K562 (cell line): Measurements from ENCODE around the gene SGSH. TPM values are rescaled to one million over a fixed set of nuclear protein-coding genes. Genes with fewer than 3 reads are reported as not detected.
A peak's percentile ranks its signal among the peaks of the same experiment; 100 is the strongest.
"Not testable (repeated sequence)": the region's sequence is repeated elsewhere in the genome, so short reads cannot be mapped to it uniquely, and the experiment has no call there.

Source experiments
- ATAC-seq: fragments of 200-7000 bp; cut with Tn5 transposase; 3 replicates; pipeline ENCODE4 v1.9.1; 2020; ENCODE audit warnings: moderate library complexity
- BruUV-seq: library from RNA; stranded (reverse); fragments of 400-500 nt; replicated peaks from 2 replicates; lab custom pipeline; 2021; lab: Mats Ljungman, UMichigan
- CTCF ChIA-PET: fragments of 300-600 bp; formaldehyde crosslinking; extraction: SDS; loops from one replicate; lab custom pipeline; 2021; ENCODE audit warnings: low intra/inter-chr PET ratio; lab: Yijun Ruan, JAX
- POLR2A ChIA-PET: fragments of 300-600, 350-650 bp; sonication (Branson Sonifier 250); formaldehyde crosslinking; extraction: SDS; loops from one replicate; lab custom pipeline; 2021; ENCODE audit warnings: antibody characterized with exemption, inconsistent platforms; lab: Yijun Ruan, JAX
- DNase-seq, 4 experiments: peaks; one replicate each; pipeline versions ENCODE4 v3.0.0 to v3.0.0-alpha.2; 2011 to 2018; ENCODE audit warnings: low spot score in 3 of 4, mixed read lengths in 3 of 4; ENCODE audit errors: extremely low read depth in 1 of 4
- FAIRE-seq: peaks from 2 replicates; lab custom pipeline; 2011; peaks lifted over from hg19 to GRCh38; lab: Jason Lieb, UNC
- H2AFZ ChIP-seq: 2 replicates; pipeline ENCODE4 v1.6.0; 2011; ENCODE audit warnings: low read depth, low read length, control low read depth, inconsistent platforms
- H3K27ac ChIP-seq: fragments of 200-600 bp; 3 replicates; pipeline ENCODE4 v1.8.0; 2011; ENCODE audit warnings: low read depth, mild to moderate bottlenecking, control low read depth, inconsistent platforms, low read length, moderate library complexity, mixed read lengths; ENCODE audit errors: extremely low read depth
- H3K27me3 ChIP-seq, 2 experiments: fragments of 300-600 bp in 1 of 2; 2 replicates in 1 of 2; 3 replicates in 1 of 2; pipeline versions ENCODE4 v1.6.0 to v1.8.0; 2011; ENCODE audit warnings: inconsistent platforms in 2 of 2, low read length in 2 of 2, mild to moderate bottlenecking in 1 of 2, mixed read lengths in 1 of 2, moderate library complexity in 1 of 2; ENCODE audit not compliant: control insufficient read depth in 2 of 2, insufficient read depth in 2 of 2
- H3K36me3 ChIP-seq: fragments of 300-600 bp; 3 replicates; pipeline ENCODE4 v1.8.0; 2011; ENCODE audit warnings: mild to moderate bottlenecking, low read length, inconsistent platforms; ENCODE audit not compliant: control insufficient read depth, insufficient read depth
- H3K4me1 ChIP-seq, 2 experiments: fragments of 200-600 bp in 1 of 2; replicated peaks in 1 of 2; 2 replicates in 1 of 2; 3 replicates in 1 of 2; pipeline versions ENCODE4 v1.5.1 to v1.8.0; 2011; ENCODE audit warnings: inconsistent platforms in 2 of 2, low read length in 2 of 2, mild to moderate bottlenecking in 1 of 2, mixed read lengths in 1 of 2, moderate library complexity in 1 of 2; ENCODE audit not compliant: control insufficient read depth in 2 of 2, insufficient read depth in 2 of 2
- H3K4me2 ChIP-seq: 2 replicates; pipeline ENCODE4 v1.6.1; 2011; ENCODE audit warnings: low read length, control low read depth, inconsistent platforms, mixed read lengths; ENCODE audit not compliant: insufficient read depth
- H3K4me3 ChIP-seq: fragments of 200-600 bp; sonication (generic), shearing (Covaris generic); 2 replicates; pipeline ENCODE4 v1.5.1; 2016; ENCODE audit warnings: control low read depth, inconsistent platforms
- H3K79me2 ChIP-seq: fragments of 200-600 bp; 3 replicates; pipeline ENCODE4 v1.8.0; 2011; ENCODE audit warnings: low read length, inconsistent platforms; ENCODE audit not compliant: control insufficient read depth, insufficient read depth
- H3K9ac ChIP-seq, 2 experiments: 2 replicates each; pipeline versions ENCODE4 v1.6.0 to v1.6.1; 2011; ENCODE audit warnings: low read depth in 2 of 2, low read length in 2 of 2, control low read depth in 1 of 2, inconsistent platforms in 1 of 2, mild to moderate bottlenecking in 1 of 2, mixed read lengths in 1 of 2; ENCODE audit not compliant: insufficient read depth in 1 of 2
- H3K9me1 ChIP-seq: one replicate; pipeline ENCODE4 v1.6.0; 2011; ENCODE audit warnings: inconsistent platforms, mild to moderate bottlenecking, low read length, moderate library complexity; ENCODE audit not compliant: control insufficient read depth, insufficient read depth
- H3K9me3 ChIP-seq: replicated peaks from 2 replicates; pipeline ENCODE4 v1.5.1; 2011; ENCODE audit warnings: low read depth, low read length, inconsistent platforms; ENCODE audit not compliant: control insufficient read depth, insufficient read depth
- H4K20me1 ChIP-seq: replicated peaks from 2 replicates; pipeline ENCODE4 v1.6.1; 2011; ENCODE audit warnings: low read length, inconsistent platforms, mixed read lengths; ENCODE audit not compliant: control insufficient read depth, insufficient read depth
- ARNT ChIP-seq, 2 experiments: fragments of 450-650 bp; IDR thresholded peaks; 2 replicates each; pipeline ENCODE4 v1.6.1; 2016; ENCODE audit warnings: mild to moderate bottlenecking in 1 of 2
- GATAD2A ChIP-seq: fragments of 450-650 bp; IDR thresholded peaks from 2 replicates; pipeline ENCODE4 v1.6.1; 2017
- PHF8 ChIP-seq: fragments of 200-600 bp; sonication (generic); IDR thresholded peaks from 2 replicates; pipeline ENCODE4 v1.6.1; 2012; ENCODE audit warnings: mixed run types, mild to moderate bottlenecking, inconsistent platforms, low read length, moderate library complexity, borderline replicate concordance
- WGBS: fragments of 100-300 bp; shearing (Covaris generic); methylation state at CpG from one replicate; pipeline ENCODE4 v1.1.6; 2016; ENCODE audit warnings: low coverage, mixed read lengths; ENCODE audit not compliant: insufficient coverage; ENCODE audit errors: missing lambda C conversion rate; 5-methylcytosine and 5-hydroxymethylcytosine counted together
- in situ Hi-C: fragments of 300-500 bp; cut with MboI; formaldehyde crosslinking; loops from 4 replicates; pipeline ENCODE4 v1.15.0; 2018; ENCODE audit warnings: inconsistent platforms, mixed read lengths
- intact Hi-C: fragments of 100-400 bp; cut with micrococcal nuclease; formaldehyde crosslinking; loops from 2 replicates; pipeline ENCODE4 v1.14.2; 2022
- polyA plus RNA-seq, 8 experiments: library from polyadenylated mRNA; depleted of rRNA in 4 of 8; stranded (reverse) in 5 of 8; unstranded in 3 of 8; fragments of >200 nt; fragmentation: Nextera tagmentation in 2 of 8; fragmentation: Illumina TruSeq in 1 of 8; extraction: Ambion mirVana in 2 of 8; extraction: Trizol in 1 of 8; gene quantifications; 2 replicates each; pipeline versions ENCODE4 v1.2.1 to v1.2.3, GENCODE V29; 2011 to 2014; ENCODE audit warnings: inconsistent platforms in 1 of 8, missing spikeins in 1 of 8
- total RNA-seq, 7 experiments: library from RNA; depleted of rRNA in 6 of 7; stranded (reverse); fragments of >200 nt in 6 of 7; fragmentation: Illumina TruSeq in 2 of 7; extraction: Trizol in 2 of 7; gene quantifications; 2 replicates each; pipeline versions ENCODE4 v1.2.1 to v1.2.3, GENCODE V29; 2011 to 2021; ENCODE audit warnings: low replicate concordance in 1 of 7
- TF ChIP-seq, protein P1 (sequence below), 2 experiments: fragments of 450-650 bp; conservative IDR thresholded peaks; 2 replicates each; pipeline ENCODE4 v1.6.1; 2017; ENCODE audit warnings: mild to moderate bottlenecking in 2 of 2, moderate library complexity in 2 of 2

The SGSH gene
- total and polyA plus RNA-seq, 9 of the 15 experiments (the other 6 are each of a cell fraction or from before 2014, with no cell fraction given), result 0.25 to 15.7 (median 4.9) TPM

DNA sequence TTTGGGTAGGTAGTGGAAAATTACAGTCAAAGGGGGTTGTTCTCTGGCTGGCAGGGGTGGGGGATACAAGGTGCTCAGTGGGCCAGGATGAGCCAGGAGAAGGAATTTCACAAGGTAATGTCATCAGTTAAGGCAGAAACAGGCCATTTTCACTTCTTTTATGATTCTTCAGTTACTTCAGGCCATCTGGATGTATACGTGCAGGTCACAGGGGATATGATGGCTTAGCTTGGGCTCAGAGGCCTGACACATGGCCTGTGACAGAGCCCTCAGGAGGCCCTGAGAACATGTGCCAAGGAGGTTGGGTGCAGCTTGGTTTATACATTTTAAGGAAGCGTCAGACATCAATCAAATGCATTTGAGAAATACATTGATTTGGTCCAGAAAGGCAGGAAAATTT, 38.2 kb upstream of the SGSH start:
- intact Hi-C loops, in situ Hi-C loops: not testable (repeated sequence)
- POLR2A ChIA-PET, result interaction anchor here (0.7 kb wide), 1 partner anchor 15 kb away, joined by 3 read pairs; no protein-coding TSS in a partner anchor

More for the DNA sequence above, 38.2 kb upstream of the SGSH start:
- DNase-seq, H3K4me3 ChIP-seq, CTCF ChIA-PET, H4K20me1 ChIP-seq, FAIRE-seq, H3K36me3 ChIP-seq, ATAC-seq, H3K9me1 ChIP-seq, H3K27me3 ChIP-seq, H3K9me3 ChIP-seq, BruUV-seq: not testable (repeated sequence)
- Histone ChIP-seq H2AFZ (peak overlapping the region; percentile 62), H3K27ac (peak overlapping the region; percentile 97), H3K4me2 (peak overlapping the region; percentile 84; the same call in 1 of the 2 replicates), H3K79me2 (peaks cover 27% of the 10 kb centered on the region), H3K9ac (peak overlapping the region in 1 of 2 experiments; percentile 61; a peak in 2 of 4 replicates), H3K4me1 (peaks cover 80% of the 10 kb centered on the region in 2 experiments)
- 62% methylated on average over 2 of the region's 2 CpGs for WGBS
- TF ChIP-seq GATAD2A, result 0 out of 2 replicates have a peak, but pooled peaks have one; percentile 21
- 0 out of 2 replicates have a peak, but pooled peaks have one; percentile 16 for TF ChIP-seq PHF8
- TF ChIP-seq, protein P1, sequence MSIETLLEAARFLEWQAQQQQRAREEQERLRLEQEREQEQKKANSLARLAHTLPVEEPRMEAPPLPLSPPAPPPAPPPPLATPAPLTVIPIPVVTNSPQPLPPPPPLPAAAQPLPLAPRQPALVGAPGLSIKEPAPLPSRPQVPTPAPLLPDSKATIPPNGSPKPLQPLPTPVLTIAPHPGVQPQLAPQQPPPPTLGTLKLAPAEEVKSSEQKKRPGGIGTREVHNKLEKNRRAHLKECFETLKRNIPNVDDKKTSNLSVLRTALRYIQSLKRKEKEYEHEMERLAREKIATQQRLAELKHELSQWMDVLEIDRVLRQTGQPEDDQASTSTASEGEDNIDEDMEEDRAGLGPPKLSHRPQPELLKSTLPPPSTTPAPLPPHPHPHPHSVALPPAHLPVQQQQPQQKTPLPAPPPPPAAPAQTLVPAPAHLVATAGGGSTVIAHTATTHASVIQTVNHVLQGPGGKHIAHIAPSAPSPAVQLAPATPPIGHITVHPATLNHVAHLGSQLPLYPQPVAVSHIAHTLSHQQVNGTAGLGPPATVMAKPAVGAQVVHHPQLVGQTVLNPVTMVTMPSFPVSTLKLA (conservative IDR thresholded peaks at IDR 0.05), result 0 out of 4 replicates have a peak, but pooled peaks of 1 of the 2 experiments have one; percentile 22
- TF ChIP-seq ARNT (IDR thresholded peaks at IDR 0.05), result 0 out of 4 replicates have a peak, but pooled peaks of 1 of the 2 experiments have one; percentile 43
